GM18499 (cell line): ENCODE results near the gene SLC35F5.
A peak's percentile ranks its signal among the peaks of the same experiment; 100 is the strongest.
"Not testable (repeated sequence)": the region's sequence is repeated elsewhere in the genome, so short reads cannot be mapped to it uniquely, and the experiment has no call there.

ENCODE experiments used
- ATAC-seq: cut with Tn5 transposase; IDR thresholded peaks from one replicate; pipeline ENCODE4 v1.9.1; 2021; ENCODE audit warnings: moderate number of reproducible peaks; ENCODE audit not compliant: insufficient read depth, unreplicated experiment

SLC35F5 gene, protein sequence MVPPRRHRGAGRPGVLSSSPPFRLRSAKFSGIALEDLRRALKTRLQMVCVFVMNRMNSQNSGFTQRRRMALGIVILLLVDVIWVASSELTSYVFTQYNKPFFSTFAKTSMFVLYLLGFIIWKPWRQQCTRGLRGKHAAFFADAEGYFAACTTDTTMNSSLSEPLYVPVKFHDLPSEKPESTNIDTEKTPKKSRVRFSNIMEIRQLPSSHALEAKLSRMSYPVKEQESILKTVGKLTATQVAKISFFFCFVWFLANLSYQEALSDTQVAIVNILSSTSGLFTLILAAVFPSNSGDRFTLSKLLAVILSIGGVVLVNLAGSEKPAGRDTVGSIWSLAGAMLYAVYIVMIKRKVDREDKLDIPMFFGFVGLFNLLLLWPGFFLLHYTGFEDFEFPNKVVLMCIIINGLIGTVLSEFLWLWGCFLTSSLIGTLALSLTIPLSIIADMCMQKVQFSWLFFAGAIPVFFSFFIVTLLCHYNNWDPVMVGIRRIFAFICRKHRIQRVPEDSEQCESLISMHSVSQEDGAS

GRCh38 chr2:113756355-113757137 is at the start of gene SLC35F5:
Gene SLC35F5 (minus strand): TSS chr2:113756642. CDS start chr2:113756409, 233 bp downstream.
- peak; percentile 61 for ATAC-seq

GRCh38 chr2:113799375-113799774 is 42.9 kb upstream of the SLC35F5 start:
- ATAC-seq, result no peak

DNA sequence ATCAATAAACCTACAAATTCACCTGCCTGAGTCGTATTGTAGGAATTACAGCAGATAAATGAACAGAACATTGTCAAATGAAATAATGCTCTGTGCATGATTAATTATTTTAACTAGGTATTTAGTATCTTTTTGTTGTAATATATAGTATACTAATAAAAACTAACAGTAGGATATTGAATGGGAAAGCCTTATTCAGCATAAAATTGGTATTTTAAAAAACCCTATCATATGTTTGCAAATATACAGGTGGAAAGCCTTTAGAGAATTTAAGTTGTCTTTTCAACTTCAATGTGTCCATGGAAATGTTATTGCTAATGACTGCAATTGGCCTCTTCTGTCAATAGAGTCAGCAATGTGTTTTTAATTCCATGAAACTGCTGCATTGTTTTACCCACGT is 40.8 kb upstream of the SLC35F5 start:
- no peak for ATAC-seq

DNA sequence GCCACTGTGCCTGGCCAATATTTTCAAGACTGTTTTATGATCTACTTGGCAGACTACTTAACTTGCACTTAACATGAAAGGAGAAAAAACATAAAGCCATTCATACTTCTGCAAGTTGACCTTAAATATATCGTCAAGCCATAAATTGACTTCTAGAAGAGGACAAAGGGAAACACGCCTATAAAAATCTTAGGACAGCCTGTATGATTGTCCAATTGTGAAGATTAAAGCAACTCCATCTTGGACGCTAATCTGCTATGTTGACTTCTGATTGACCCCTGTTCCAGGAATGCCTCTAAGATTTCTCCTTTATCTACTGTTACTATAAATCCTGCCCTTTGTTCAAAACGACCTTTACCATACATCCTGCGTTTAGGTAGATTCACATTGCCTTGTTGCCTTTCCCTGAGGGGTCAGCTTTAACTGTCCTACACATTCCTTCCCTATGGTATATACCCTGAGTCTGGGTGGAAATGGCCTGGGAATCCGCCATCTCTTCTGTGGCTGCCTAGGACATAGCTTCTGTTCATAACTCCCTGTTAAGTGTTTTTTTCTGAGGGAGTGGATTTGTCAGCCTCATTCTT is 40.2 kb upstream of the SLC35F5 start:
- no peak for ATAC-seq

GRCh38 chr2:113795405-113795920 is 39.0 kb upstream of the SLC35F5 start:
- no peak for ATAC-seq

DNA sequence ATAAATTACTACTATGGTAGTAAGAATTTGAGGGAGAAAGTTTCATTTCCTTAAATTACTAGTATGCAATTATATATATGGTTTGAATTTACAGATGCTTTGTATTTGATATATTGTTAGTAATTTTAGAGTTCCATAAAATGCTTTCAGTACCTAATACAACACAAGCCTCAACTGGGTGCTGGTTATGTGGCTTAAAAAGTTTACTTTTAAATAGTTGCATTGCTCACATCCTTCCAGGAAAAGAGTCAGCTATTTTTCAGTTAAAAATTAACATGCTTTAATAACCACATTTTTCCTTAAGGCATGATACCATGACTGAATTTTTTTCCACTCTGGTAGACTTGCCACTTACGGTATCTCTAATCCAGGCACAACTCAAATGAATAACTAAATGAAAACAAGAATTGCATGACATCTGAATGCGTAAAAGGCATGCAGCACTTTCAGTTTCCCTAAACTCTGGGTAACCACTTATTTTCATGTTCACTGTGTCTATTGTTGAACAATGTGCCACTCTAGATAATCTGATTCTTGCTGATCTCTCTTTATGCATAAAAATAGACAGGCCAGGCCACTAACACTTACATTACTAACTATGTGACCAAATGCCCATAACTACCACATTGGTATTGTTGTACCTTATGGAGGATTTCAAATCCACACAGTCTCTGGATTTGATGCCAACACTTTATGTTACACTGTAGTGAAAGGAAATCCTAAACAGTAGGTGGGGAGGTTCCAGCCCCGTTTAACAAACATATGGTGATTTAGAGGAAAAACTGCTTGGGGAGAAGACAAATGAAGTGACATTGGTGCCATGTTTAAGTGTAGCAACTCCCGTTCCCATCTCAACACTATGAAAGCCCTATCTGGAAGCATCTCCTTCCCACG is 35.5 kb upstream of the SLC35F5 start:
- ATAC-seq, result peak; percentile 87

DNA sequence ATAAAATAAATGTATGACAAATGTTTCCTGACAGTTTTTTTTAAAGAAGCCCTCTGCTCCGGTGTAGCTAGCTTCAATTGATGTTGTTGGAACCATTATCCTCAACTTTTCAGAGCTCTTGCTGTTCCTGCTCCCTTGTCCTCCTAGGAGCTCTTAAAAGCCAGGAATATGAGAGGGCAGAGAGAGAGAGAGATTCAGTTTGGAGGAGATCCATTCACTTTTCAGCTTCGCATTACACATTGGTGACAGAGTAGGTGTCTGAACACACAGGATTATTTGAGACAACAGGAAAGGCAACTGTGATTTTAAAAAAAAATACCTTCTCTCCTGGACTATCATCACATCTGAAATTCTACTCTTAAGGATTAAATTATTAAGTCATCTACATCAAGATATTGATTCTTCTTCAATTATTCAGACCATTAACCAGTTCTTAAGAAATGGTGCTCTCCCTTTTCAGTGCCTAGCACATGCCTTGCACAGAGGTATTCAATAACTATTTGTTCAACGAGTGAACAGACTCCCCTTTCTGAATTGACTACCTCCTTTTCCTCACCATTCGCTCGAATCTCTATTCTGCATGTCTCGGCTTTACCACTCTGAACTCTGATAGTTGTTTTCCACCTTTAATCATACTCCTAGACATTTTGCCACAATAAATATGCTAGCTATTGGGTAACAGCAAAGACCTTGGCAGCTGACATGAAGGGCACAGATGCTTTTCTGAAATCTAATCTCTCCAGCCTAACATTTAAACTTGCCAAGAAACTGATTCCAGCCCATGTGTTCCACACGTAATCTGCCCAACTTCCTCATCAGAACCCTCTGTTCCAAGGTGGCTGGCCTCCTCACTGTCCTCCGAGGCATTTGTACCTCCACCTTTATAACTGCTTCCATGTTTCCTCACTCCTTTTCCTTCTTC is 28.6 kb upstream of the SLC35F5 start:
- no peak for ATAC-seq

GRCh38 chr2:113780472-113780871 is 24.0 kb upstream of the SLC35F5 start:
- no peak for ATAC-seq

GRCh38 chr2:113777371-113777770 is 20.9 kb upstream of the SLC35F5 start:
- ATAC-seq, result no peak

- ATAC-seq, result no peak
Measured at GRCh38 chr2:113776949-113777348, 20.5 kb upstream of the SLC35F5 start.

- ATAC-seq, result not testable (repeated sequence)
Measured at GRCh38 chr2:113774616-113775015, 18.2 kb upstream of the SLC35F5 start.

DNA sequence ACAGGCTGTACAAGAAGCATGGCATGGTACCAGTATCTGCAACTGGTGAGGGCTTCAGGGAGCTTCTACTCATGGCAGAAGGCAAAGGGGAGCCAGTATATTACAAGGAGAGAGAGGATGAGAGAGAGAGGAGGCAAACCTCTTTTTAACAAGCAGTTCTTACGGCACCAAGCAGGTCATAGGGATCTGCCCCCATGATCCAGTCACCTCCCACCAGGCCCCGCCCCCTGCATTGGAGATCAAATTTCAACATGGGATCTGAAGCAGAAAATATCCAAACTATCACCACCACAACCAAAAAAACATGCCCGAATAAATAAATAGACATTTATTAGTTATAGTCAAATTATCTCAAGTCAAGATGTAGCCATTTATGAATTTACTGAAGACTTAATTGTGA is 14.5 kb upstream of the SLC35F5 start:
- no peak for ATAC-seq

DNA sequence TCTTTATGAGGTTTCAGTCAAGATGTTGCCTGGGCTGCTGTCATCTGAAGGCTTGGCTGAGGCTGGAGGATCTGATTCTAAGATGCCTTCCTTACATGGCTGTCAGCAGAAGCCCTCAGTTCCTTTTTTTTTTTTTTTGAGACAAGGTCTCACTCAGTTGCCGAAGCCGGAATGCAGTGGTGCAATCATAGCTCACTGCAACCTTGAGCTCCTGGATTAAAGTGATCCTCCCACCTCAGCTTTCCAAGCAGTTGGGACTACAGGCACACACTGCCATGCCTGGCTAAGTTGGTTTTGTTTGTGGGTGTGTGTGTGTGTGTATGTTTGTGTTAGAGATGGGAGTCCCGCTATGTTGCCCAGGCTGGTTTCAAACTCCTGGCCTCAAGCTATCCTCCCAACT is 13.1 kb upstream of the SLC35F5 start:
- ATAC-seq, result no peak

DNA sequence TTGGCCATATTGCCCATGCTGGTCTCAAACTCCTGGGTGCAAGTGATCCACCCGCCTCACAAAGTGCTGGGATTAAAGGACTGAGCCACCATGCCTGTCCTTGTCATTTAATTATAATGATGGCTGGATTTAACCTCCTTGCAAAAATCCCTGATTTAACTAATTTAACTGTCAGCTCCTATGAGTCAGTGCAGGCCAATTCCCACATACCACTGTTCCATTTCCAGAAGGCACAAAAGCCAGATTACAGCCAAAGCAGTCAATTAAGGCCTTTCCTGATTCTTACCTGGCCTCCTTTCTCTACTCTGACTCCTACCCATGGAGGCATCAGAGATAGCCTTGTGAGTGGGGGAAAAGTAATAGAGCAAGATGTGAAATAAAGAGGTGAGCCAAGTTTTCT is 12.3 kb upstream of the SLC35F5 start:
- ATAC-seq, result no peak

- ATAC-seq, result no peak
Measured at GRCh38 chr2:113767811-113768460, 11.5 kb upstream of the SLC35F5 start.

DNA sequence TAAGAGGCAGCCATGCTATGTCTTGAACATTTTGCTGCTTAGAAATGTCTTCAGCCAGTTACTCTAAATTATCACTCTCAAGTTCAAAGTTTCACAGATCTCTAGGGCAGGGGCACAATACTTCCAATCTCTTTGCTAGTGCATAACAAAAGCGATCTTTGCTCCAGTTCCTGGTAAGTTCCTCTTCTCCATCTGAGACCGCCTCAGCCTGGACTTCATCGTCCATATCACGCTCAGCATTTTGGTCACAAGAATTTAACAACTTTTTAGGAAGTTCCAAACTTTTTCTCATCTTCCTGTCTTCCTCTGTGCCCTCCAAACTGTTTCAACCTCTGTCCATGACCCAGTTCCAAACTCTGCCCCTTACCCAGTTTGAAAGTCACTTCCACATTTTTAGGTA is 8.8 kb upstream of the SLC35F5 start:
- no peak for ATAC-seq

DNA sequence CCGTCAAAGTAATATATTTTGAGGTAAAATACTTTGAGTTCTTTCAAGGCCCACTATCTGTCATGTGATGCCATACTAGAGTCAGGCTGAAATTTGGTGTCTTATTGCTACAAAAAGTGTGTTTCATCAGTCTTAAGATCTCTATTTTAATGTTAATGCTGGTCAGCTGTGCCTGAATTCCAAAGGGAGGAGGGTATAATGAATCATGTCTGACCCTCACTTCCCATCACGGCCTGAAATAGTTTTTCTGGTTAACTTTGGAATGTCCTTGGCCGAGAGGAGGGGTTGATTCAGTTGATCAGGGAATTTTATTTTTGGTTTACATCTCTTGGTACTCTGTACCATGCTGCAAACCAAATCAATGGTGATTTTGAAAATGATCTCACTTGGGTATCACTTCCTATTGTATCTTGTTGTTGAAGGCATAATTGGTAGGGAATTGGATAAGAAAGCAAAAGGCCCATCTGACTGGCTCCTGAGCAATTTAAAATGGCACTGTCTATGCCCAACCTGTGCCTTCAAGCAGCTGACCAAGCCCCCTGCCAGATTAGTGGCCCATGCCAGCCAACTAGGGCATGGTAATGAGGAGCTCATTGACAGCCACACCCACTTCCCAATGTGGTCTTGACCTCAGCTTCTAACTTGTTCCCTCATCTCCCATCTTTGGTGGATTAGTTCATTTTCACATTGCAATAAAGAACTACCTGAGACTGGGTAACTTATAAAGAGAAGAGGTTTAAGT is 6.1 kb upstream of the SLC35F5 start:
- ATAC-seq, result no peak

GRCh38 chr2:113760400-113760799 is 4.0 kb upstream of the SLC35F5 start:
- no peak for ATAC-seq
